HG02943 (cell line): ENCODE measurements around the gene KCNQ1.

Experiments
- ATAC-seq: cut with Tn5 transposase; IDR thresholded peaks from one replicate; pipeline ENCODE4 v1.9.1; 2021; ENCODE audit warnings: mild to moderate bottlenecking, low read depth, moderate library complexity; ENCODE audit not compliant: unreplicated experiment

The KCNQ1 gene

GRCh38 chr11:2857276-2857675, 412.5 kb downstream of the KCNQ1 start:
- no peak for ATAC-seq

- ATAC-seq, result no peak
Measured at GRCh38 chr11:2857918-2858317, 413.1 kb downstream of the KCNQ1 start.

DNA sequence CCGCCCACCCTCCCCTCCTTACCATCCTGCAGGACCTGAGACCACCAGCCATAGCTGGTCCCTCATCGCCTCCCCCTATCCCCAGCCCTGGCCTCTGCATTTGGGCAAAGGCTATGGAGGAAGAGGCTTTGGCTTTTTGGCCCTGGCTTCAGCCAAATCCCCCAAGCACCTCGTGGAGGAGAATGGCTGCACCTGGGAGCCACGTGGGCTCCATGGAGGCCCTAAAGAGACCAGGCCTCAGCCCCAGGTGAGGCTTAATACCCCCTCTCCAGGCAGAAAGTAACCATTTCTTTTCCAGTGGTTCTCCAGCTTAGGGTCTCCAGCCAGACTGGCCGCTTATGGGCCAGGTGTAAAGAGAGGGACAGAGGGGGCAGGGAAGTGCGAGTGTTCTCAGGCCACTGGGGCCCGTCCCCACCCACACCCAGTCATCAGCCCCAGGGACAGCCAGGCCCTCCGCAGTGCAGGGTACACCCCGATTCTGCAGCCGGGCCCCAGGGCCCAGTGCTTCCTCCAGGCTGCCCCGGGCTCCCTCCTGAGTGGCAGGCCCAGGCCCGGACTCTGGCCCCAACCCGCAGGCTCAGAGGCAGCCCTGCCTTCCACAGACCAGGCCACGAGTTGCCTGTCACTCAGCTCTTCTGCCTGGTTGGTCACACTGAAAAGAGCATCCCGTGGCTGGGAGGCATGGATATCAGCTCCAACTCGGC, 414.3 kb downstream of the KCNQ1 start:
- ATAC-seq, result no peak

GRCh38 chr11:2859699-2860037, 414.9 kb downstream of the KCNQ1 start:
- no peak for ATAC-seq

DNA sequence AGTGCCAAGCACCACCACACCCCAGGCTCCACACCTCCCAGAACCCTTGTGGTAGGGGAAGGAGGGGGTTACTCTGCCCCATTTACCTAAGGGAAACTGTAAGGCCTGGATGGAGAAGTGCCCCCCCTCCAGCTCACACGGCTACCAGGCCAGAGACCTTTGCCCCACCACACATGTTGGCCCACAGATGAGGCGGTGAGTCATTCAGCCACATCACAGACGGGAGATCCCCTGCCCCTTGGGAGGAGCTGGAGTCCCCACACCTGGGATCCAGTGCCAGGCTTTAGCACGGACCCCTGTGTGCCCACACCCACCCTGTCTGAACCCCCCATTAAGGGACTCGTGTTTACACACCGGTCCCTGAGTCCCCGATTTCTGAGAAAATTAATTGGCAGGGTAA, 415.8 kb downstream of the KCNQ1 start:
- ATAC-seq, result no peak

- no peak for ATAC-seq
Measured at GRCh38 chr11:2862395-2863275, 417.8 kb downstream of the KCNQ1 start.

DNA sequence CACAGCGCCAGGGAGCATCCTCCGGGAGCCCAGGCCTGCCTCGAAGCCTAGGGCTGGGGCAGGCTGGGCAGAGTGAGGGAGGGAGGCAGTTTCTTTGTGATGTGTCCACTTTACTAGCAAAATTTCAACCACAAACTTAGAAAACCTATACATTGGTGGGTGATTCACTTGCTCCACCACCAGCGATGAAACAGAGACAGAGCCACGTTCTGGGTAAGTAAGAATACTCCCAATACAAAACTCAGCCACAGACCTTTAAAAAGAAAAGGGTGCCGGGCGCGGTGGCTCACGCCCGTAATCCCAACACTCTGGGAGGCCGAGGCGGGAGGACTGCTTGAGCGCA, 418.4 kb downstream of the KCNQ1 start:
- ATAC-seq, result no peak

- ATAC-seq, result no peak
Measured at GRCh38 chr11:2864901-2865300, 420.1 kb downstream of the KCNQ1 start.

- ATAC-seq, result no peak
Measured at GRCh38 chr11:2865922-2866577, 421.2 kb downstream of the KCNQ1 start.

DNA sequence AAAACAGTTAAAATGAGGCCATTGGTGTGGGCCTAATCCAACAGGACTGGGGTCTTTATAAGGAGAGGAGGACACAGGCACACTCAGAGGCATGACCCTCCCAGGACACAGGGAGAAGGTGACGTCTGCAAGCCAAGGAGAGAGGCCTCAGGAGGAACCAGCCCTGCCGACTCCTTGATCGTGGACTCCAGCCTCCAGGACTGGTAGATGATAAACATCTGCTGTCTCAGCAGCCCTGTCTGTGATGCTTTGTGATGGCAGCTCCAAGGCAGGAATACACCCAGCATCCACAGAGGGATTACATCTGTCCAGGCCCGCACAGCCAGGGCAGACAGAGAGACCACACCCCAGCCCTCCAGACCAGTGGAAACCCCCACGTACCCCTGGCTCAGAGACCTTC, 422.3 kb downstream of the KCNQ1 start:
- ATAC-seq, result no peak

- ATAC-seq, result no peak
Measured at GRCh38 chr11:2867722-2868505, 423.1 kb downstream of the KCNQ1 start.

- no peak for ATAC-seq
Measured at GRCh38 chr11:2868506-2869133, 423.8 kb downstream of the KCNQ1 start.

DNA sequence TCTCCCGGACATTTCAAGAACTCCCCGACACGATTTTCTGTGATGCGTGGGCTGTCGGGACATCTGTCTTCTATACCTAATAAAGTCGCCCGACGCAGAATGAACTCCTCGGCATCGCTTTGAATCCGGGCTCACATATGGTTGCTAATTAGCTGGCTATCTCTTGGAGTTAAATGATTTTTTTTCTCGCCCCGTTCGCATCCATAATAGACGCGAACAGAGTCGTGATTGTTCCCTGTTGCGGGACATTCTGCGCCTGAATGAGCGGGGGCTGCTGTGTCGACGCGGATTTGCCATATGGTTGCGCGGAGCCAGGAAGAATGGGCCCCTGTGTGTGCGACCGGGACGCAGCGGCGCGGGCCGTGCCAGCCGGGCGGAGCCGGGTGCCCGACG, 424.3 kb downstream of the KCNQ1 start:
- no peak for ATAC-seq

- no peak for ATAC-seq
Measured at GRCh38 chr11:2869561-2870427, 425.0 kb downstream of the KCNQ1 start.

DNA sequence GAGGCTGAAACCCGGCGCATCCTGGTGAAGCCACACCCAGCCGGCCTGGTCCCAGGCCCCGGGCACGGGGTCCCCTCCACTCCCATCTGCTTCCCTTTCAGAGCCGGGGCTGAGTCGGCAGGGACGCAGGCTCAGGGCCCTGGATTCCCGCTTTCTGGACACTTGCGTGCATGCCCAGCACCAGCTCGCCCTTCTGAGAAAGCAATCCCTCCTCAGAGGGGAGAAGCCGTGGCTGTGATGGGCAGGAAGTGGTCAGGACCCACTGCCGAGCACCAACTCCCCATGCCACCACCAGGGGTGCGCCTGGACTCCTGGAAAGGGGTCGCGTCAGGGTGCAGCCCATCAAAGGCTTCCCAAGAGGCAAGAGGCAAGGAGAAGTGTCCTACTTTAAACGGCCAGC, 425.7 kb downstream of the KCNQ1 start:
- ATAC-seq, result no peak

GRCh38 chr11:2870969-2871680, 426.3 kb downstream of the KCNQ1 start:
- no peak for ATAC-seq

DNA sequence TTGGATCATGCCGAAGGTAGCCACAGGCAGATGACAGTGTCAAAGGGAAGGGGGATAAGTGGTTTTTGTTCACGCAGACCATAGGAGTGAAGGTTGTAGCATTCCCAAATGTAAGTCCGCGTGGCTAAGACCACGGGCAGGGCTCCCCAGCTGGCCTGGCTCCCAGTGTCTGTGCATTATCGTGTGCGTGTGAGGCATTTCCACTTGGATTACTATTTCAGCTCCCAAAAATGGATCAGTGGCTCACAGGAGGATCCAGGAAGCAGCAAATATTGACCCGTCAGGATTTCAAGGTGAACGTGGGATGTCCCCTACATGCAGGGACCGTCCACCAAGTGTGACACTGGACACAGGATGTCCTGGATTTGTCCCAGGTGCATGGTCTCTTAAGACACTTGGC, 430.2 kb downstream of the KCNQ1 start:
- ATAC-seq, result no peak

GRCh38 chr11:2877474-2877873, 432.7 kb downstream of the KCNQ1 start:
- ATAC-seq, result no peak

DNA sequence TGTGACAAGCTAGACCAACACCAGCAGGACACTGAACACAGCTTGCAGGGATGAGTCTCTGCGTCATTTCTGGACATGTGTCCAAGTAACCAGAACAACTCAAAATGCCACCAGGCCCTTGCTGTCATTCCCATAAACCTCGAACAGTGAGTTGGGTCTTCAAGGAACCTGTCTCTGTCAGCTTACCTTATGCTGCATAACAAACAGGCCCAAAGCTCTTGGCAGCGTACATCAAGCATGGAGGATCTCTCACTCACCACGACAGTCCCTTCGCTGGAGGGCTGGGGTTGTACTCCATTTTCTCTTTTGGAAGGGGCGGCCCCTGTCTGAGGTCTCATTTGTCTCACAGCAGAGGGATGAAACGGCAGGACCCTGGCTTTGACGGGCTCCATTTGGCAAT, 434.0 kb downstream of the KCNQ1 start:
- no peak for ATAC-seq
